RWPE1 (cell line): Measurements from ENCODE around the gene AP1G2.
A peak's percentile ranks its signal among the peaks of the same experiment; 100 is the strongest.

ENCODE experiments used
- CTCF ChIA-PET: fragments of 350-600 bp; sonication (Branson Sonifier 250); formaldehyde crosslinking; extraction: SDS; loops from one replicate; lab custom pipeline; 2021; lab: Yijun Ruan, JAX
- POLR2A ChIA-PET: fragments of 400-600 bp; formaldehyde crosslinking; extraction: SDS; loops from one replicate; lab custom pipeline; 2020; ENCODE audit warnings: antibody characterized with exemption; ENCODE audit not compliant: low non-redundant PET; lab: Yijun Ruan, JAX
- DNase-seq: peaks from one replicate; pipeline ENCODE4 v3.0.0; 2012; ENCODE audit warnings: low spot score
- H3K27ac ChIP-seq: fragments of 450-650 bp; 2 replicates; pipeline ENCODE4 v1.5.1; 2017
- TF ChIP-seq, protein P1 (sequence below): fragments of 450-650 bp; conservative IDR thresholded peaks from 2 replicates; pipeline ENCODE4 v1.5.1; 2017; ENCODE audit warnings: low read depth, mild to moderate bottlenecking

Gene AP1G2

DNA sequence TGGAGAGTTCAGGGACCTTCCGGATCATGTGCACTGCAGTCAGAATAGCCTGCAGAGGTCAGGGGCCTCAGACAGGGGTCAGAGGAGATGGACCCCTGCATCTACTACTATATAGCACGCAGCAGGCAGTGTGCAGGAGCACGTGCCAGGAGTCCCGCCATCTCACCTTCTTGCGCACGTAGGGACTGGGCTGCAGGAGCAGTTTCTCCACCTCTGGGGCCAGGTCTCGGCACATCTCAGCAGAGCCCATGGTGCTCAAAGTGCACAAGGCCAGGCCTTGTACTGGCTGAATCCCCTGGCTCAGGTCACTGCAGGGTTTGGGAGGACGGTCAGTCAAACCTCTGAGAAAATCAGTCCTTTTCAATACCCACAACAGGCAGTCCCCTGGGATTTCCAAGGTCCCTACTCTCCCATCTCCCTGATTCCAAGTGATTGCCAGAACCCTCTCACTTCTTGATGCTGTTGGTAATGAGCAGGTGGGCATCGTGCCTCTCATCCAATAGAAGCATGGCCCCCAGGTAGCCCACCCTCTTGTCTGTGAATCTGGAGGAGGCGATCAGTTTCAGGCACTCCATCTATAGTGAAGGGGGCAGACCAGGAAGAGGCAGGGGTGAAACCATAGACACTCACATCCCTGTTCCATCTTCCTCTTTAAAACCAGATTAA is 1.3 kb downstream of the AP1G2 start:
- POLR2A ChIA-PET: interaction anchor here (1.2 kb wide), 1 partner anchor 9 kb away, joined by 3 read pairs; no protein-coding TSS in a partner anchor

DNA sequence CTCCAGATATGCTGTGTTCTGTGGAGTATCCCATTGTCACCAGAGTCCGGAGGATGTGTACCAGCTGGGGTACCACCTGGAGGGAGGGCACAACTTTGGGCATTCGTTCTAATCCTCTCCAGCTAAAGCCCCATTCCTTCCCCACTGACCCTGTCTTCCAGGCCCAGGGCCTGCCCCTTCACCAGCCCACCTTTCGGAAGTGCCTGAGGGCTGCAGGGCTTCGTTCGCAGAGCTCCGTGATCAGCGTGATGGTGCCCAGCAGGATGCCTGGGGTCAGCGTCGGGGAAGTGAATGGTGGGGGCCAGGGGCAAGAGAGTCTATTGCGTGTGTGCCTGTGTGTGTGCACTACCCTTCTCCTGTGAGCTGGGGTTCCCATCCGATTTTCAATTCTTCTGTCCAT is 2.0 kb downstream of the AP1G2 start:
- 0 out of 2 replicates have a peak overlapping the region, but pooled peaks have one; percentile 3 for H3K27ac ChIP-seq
- ChIA-PET CTCF (no interaction called here), POLR2A (no interaction called here)
- DNase-seq: no peak
- TF ChIP-seq, protein P1, sequence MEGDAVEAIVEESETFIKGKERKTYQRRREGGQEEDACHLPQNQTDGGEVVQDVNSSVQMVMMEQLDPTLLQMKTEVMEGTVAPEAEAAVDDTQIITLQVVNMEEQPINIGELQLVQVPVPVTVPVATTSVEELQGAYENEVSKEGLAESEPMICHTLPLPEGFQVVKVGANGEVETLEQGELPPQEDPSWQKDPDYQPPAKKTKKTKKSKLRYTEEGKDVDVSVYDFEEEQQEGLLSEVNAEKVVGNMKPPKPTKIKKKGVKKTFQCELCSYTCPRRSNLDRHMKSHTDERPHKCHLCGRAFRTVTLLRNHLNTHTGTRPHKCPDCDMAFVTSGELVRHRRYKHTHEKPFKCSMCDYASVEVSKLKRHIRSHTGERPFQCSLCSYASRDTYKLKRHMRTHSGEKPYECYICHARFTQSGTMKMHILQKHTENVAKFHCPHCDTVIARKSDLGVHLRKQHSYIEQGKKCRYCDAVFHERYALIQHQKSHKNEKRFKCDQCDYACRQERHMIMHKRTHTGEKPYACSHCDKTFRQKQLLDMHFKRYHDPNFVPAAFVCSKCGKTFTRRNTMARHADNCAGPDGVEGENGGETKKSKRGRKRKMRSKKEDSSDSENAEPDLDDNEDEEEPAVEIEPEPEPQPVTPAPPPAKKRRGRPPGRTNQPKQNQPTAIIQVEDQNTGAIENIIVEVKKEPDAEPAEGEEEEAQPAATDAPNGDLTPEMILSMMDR: no peak

More for the DNA sequence above, 1.3 kb downstream of the AP1G2 start:
- peak overlapping the region; percentile 80 for H3K27ac ChIP-seq
- CTCF ChIA-PET: interaction anchor here (0.6 kb wide), 1 partner anchor 845 kb away, joined by 3 read pairs; no protein-coding TSS in a partner anchor
- TF ChIP-seq, protein P1: no peak
- DNase-seq: no peak

DNA sequence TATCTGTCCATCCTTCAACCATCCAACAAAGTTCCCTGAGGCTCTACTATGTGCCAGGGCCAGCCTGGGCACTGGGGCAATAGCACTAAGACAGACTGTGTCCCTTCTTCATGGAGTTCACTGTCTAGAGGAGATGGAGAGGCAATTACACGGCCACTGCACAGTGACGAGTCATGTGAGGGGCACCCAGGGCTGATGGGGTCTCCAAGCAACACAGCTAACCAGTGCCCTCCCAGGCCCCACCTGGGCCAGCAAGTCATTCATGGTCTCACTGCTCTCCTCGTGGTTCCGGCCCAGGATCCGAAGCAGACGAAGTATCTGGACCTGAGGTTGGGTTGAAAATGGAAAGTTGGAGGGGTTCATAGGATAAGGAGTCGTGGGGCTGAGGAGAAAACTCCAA is 2.7 kb downstream of the AP1G2 start:
- ChIA-PET CTCF (interaction anchor here (1.0 kb wide), 1 partner anchor 87 kb away, joined by 3 read pairs; no protein-coding TSS in a partner anchor), POLR2A (no interaction called here)
- no peak overlapping the region for H3K27ac ChIP-seq
- TF ChIP-seq, protein P1: no peak
- no peak for DNase-seq

DNA sequence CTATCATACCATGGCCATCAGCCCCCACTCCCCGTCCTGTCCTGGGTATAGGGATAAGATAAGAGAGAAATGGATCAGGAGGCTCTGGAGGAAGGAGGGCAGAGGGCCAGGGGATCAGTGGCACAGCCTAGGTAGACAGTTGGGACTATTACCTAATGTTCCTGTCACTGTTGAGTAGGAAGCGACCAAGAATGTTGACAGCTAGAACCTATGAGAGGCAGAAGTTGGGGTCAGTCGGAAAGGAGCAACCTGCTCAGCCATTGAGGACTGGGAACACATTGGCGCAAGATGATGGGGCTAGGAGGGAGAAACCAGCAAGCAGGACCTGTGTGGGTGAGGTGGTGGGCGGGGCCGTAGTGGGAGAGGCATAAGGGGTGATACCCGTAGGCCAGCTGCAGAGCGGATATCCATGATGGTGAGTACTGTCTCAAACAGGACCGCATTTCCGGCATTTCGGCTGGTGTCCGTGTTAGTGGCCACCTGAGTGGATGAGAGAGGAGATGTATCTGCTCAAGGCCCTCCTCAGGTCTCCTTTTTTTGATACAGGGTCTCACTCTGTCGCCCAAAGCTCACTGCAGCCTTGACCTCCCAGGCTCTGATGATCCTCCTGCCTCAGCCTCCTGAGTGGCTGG is 3.3 kb downstream of the AP1G2 start:
- CTCF ChIA-PET: interaction anchor here (1.0 kb wide), 1 partner anchor 86 kb away, joined by 3 read pairs; no protein-coding TSS in a partner anchor
- H3K27ac ChIP-seq: peak overlapping the region; percentile 56; the same call in 1 of the 2 replicates
- TF ChIP-seq, protein P1: no peak
- DNase-seq: no peak
- POLR2A ChIA-PET: no interaction called here

DNA sequence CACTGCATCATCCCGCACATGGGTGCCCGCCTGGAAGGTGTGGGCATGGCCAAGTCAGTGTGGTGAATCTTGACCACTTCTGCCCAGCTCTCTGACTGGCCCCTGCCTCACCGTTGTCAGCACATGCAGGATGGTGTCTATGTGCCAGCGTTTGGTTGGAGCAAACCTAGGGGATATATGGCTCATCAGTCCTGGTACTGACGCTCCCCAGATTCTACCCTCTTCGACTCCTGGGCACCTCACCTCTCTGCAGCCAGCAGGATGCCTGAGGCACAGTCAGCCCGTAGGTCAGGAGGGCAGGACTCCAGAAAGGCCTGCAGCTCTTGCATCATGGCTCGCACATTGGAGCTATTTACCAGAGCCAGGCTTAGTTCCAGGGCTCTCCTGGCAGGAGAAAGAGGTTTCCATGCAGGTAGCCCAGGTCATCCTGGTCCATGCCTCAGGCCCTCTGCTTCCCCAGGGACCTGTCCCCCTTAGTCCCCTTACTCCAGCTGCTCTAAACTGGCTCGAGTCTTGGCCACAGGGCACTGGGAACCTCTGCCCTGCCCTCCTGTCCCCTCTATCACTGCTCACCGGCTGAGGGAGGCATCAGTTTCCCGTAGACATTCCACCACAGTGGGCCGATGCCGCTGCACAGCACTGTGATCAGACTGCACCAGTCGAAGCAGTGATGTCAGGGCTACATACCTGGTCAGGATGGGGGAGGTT is 4.0 kb downstream of the AP1G2 start:
- TF ChIP-seq, protein P1: no peak
- POLR2A ChIA-PET: no interaction called here
- peak overlapping the region; percentile 56 for H3K27ac ChIP-seq
- no peak for DNase-seq
- CTCF ChIA-PET: interaction anchor here (0.6 to 1.3 kb wide), 9 partner anchors 11 to 386 kb away, joined by 3 to 7 read pairs (median 4); no protein-coding TSS in a partner anchor

DNA sequence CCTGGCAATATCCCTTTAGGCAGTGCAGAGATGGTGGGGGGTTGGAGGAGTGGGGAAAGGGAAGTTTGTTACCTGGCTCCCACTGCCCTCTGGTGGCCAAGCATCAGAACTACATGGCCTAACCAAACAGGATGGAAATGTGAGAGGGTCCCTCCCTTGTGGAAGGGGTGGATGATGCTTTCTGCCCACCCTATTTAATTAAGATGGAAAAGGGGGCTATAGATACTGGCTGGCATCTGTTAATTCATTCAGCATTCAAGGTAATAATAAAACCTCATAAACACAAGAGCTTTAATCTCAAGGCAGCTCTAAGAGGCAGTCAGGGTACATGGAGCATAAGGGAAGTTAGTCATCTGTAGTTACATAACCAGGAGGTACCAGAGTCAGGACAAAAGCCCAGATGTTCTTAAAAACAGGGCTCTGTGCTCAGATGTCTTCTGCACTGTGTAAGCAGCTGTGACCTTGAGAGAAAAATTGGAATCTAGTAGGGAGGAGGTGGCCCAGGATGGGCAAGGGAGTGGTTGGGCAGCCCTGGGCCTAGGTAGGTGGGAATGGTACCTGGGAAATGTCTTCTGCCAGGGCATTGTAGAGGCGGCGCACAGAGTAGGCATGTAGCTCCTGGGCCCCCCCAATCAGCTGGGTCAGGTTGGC is 4.6 kb downstream of the AP1G2 start:
- peak overlapping the region; percentile 56 for H3K27ac ChIP-seq
- TF ChIP-seq, protein P1: peak; percentile 93
- ChIA-PET POLR2A (no interaction called here), CTCF (interaction anchor here (0.6 to 1.3 kb wide), 9 partner anchors 10 to 387 kb away, joined by 3 to 7 read pairs (median 4); no protein-coding TSS in a partner anchor)
- DNase-seq: peak; percentile 53
